COLO668 (cell line): ENCODE results near the gene RPL29.
A peak's percentile ranks its signal among the peaks of the same experiment; 100 is the strongest.
"Not testable (repeated sequence)": the region's sequence is repeated elsewhere in the genome, so short reads cannot be mapped to it uniquely, and the experiment has no call there.

ENCODE experiments used
- DNase-seq: peaks from one replicate; lab custom pipeline; 2025; ENCODE audit not compliant: unreplicated experiment; lab: John Stamatoyannopoulos, UW

The RPL29 gene

GRCh38 chr3:51995346-51996163 is at the start of gene RPL29:
TSS of gene RPL29 (minus strand) at chr3:51995895. CDS start at chr3:51995461, 434 bp downstream.
- peak; percentile 86 for DNase-seq

DNA sequence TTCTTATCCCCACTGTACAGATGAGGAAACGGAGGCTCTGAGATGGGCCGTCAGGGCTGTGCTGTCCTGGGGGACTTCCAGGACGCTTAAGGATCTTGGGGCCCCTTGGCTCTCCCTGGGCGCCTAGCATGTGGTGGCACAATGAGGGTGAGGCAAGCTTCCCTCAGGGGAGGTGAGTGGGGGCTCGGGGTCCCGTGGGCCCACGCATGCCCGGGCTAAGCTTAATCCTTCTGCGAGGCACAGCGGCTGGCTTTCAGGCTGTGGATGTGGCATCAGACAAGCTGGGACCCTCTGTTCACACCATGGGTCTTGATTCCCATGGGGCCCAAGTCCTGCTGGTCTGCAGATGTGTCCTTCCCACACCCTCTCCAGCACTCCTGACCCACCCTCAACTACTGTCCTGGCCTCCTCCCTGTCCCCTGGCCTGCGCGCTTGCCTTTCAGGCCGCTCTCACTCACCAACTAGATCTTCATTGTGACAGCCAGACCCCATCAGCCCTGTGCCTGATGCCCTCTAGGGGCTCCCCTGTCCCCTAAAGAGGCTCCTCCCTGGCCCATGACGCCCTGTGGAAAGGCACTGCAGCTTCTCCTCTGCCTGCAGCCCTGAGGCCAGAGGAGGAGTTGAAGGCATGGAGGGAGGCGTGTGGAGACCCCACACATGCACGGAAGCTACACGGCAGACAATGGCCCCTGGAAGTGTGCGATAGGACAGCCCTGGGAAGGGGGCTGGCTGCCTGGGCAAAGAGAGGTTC is 49.3 kb upstream of the RPL29 start:
- DNase-seq, result no peak

DNA sequence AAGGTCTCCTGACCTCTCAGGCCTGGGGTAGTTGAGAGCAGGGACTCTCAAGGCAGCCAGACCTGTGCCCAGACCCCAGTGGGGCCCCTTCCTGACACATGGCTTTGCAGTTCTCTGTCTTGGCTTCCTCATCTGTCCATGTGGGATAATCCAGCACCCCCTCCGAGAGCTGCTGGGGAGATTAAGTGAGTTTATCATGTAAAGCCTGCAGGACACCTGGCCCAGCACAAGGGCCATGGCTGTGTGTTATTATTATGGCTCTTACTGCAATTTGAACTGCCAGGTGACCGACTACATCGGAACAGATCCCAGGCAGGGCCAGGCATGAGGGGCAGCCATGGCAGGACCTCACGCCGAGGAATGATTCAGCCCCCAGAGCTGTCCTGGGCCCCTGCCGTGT is 48.1 kb upstream of the RPL29 start:
- DNase-seq, result no peak

DNA sequence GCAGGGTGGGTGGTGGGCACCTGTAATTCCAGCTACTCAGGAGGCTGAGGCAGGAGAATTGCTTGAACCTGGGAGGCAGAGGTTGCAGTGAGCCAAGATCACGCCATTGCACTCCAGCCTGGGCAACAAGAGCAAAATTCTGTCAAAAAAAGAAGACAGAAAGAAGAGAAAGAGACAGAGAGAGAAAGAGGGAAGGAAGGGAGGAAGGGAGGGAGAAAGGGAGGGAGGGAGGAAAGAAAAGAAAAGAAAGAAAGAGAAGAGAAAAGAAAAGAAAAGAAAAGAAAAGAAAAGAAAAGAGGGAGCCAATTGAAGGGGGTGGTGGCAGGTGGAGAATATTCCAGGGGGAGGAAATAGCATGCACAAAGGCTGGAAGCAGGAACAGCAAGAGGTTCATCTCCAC is 47.3 kb upstream of the RPL29 start:
- not testable (repeated sequence) for DNase-seq

GRCh38 chr3:52041118-52041731 is 45.5 kb upstream of the RPL29 start:
- DNase-seq, result no peak

- DNase-seq, result no peak
Measured at GRCh38 chr3:52040600-52040999, 44.9 kb upstream of the RPL29 start.

DNA sequence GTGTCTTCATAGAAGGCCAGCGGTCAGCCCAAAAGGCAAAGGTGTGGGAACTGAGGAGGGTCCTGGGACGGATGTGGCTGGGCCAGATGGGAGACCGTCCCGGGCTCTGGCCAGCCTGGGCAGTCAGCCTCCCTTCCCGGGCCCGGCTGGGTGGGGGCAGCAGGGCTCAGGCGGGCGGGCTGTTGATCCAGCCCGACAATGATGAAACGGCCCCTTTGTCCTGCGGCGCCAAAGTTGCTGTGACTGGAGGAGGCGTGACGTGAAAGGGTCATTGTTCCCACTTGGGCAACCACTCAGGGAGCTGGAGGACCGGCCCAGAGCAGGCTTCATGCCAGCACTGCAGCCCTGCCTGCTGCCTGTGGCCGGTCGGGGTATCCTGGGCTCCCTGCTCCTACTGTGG is 44.2 kb upstream of the RPL29 start:
- DNase-seq, result no peak

DNA sequence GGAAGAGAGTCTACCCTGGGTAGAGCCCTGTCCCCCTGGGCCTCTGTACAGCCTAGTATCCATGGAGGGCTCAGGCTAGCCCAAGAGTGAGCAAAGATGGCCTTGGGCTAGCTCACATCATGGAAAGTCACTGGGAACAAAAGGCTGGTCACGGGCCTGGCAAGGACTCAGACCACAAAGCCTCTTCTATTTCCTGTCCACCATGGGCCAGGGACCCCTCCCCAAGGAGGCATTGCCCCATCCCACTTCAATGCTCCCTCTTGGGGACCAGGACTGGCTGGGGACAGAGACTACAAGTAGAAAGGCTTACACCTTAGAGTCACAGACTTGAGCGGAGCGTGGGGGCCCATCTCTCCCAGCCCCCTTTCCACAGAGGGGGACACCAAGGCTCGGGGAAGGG is 43.7 kb upstream of the RPL29 start:
- DNase-seq, result no peak

DNA sequence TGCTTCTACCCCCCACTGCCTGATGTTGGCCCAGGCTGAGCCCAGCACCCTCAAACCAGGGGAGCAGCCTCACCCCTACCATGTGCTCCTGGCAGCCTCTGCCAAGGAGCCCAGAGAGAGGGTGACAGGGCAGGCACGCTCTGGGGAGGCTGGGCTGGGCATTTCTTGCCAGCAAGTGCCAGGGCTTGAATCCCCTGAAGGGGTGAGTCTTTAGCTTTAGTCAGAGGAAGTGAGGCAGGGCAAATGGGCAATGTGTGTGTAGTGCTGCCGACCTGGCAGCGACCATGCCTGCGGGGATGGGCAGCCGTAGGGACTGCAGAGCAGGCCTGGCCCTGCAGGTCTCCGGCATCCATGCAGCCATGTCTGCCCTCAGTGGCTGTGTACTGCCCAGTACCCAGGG is 42.5 kb upstream of the RPL29 start:
- DNase-seq, result no peak

DNA sequence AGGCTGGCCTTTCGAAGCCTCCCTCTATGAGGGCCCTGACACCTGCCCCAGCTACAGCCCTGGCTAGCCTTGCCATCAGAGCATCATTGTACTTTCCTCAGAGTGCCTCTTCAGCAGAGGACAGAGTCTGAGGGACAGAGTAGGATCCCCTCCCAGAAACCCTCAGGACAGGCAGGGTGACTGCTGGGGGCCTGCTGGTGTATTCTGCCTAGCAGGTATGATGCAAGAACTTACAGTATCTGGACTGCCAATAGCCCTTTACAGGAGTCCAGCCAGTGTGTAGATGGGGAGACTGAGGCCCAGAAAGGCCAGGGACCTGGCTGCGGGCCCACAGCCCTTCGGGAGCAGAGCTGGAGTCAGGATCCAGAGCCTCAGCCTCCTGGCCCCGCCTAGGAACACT is 41.6 kb upstream of the RPL29 start:
- DNase-seq, result no peak

- DNase-seq, result no peak
Measured at GRCh38 chr3:52036829-52037228, 41.1 kb upstream of the RPL29 start.

- no peak for DNase-seq
Measured at GRCh38 chr3:52036222-52036694, 40.6 kb upstream of the RPL29 start.

GRCh38 chr3:52034651-52035050 is 39.0 kb upstream of the RPL29 start:
- no peak for DNase-seq

DNA sequence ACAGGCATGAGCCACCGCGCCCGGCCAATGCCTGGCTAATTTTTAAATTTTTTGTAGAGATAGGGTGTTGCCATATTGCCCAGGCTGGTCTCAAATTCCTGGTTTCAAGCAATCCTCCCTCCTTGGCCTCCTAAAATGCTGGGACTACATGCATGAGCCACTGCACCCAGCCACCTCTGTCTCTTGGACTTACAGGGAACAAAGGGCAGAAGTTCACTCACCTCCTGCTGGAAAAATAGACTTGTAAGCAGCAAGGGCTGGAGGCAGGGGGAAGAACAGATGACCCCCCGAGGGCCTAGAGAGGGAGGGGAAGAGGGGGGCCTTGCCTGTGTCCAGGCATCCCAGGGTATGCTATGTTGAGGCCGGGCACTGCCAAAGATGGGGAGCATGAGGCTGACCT is 38.5 kb upstream of the RPL29 start:
- DNase-seq, result no peak

- not testable (repeated sequence) for DNase-seq
Measured at GRCh38 chr3:52033748-52034147, 38.1 kb upstream of the RPL29 start.

- DNase-seq, result no peak
Measured at GRCh38 chr3:52032702-52033408, 37.2 kb upstream of the RPL29 start.

GRCh38 chr3:52031896-52032295 is 36.2 kb upstream of the RPL29 start:
- no peak for DNase-seq

- DNase-seq, result no peak
Measured at GRCh38 chr3:52030714-52031310, 35.1 kb upstream of the RPL29 start.

- no peak for DNase-seq
Measured at GRCh38 chr3:52029535-52029934, 33.8 kb upstream of the RPL29 start.

- DNase-seq, result no peak
Measured at GRCh38 chr3:52029053-52029452, 33.4 kb upstream of the RPL29 start.

DNA sequence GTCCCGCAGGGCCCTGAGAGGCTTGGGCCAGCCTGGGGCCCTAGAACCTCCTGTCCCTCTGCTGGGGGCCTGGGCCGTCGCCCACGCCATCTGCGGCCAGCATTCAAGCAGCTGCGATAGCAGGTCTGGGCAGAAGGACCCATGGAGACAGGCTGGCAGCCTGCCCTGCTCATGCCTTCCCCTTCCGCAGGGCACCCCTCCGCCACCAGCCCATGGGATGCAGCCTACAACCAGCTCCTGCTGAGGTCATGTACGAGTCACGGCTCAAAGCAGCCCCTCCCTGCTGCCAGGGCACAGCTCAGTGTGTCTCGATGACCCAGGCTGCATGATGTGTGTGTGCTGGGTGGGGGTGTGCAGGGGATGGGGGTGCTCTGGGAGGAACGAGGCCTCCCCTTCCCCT is 32.9 kb upstream of the RPL29 start:
- no peak for DNase-seq
